ENCODE measurements around the gene MUC5B.

DNA sequence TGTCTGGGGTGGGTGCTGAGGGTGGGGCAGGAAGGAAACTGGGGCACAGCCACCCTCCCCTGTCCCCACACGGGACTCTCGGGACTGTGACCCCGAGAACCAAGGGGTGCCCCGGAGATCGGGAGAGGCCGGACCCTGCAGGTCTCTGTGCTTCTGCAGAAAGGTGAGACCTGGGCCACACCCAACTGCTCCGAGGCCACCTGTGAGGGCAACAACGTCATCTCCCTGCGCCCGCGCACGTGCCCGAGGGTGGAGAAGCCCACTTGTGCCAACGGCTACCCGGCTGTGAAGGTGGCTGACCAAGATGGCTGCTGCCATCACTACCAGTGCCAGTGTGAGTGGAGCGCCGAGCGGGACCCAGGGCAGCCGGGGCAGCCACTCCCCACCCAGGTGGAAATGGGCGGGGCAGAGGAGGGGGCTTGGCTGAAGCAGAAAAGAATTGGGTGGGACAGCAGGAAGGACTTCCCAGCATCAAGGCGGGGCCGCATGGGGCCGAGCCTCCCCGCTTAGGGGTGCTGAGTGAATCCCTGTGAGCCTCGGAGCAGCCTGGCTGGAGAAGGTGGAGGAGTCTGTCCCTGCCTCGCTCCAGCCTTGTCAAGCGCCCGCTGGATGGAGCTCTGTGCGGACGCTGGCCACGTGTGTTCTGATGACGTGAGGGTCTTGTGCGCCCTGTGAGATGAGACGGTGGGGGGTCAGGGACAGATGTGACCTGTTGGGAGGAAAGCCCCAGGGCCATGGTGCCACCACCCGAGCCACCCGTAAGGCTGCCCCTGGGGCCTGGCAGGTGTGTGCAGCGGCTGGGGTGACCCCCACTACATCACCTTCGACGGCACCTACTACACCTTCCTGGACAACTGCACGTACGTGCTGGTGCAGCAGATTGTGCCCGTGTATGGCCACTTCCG lies 29.3 kb upstream of the MUC5B start:
- TF ChIP-seq CTCF (IDR thresholded peaks at IDR 0.05) (no peak), ZFX (IDR thresholded peaks at IDR 0.05; ENCODE audit: borderline replicate concordance) (no peak)
